K562 (cell line): Measurements from ENCODE around the gene HPS5. TPM values are rescaled to one million over a fixed set of nuclear protein-coding genes. Genes with fewer than 3 reads are reported as not detected.

Experiments
- ATAC-seq: fragments of 200-7000 bp; cut with Tn5 transposase; 3 replicates; pipeline ENCODE4 v1.9.1; 2020; ENCODE audit warnings: moderate library complexity
- BruUV-seq: library from RNA; stranded (reverse); fragments of 400-500 nt; replicated peaks from 2 replicates; lab custom pipeline; 2021; lab: Mats Ljungman, UMichigan
- CTCF ChIA-PET: fragments of 300-600 bp; formaldehyde crosslinking; extraction: SDS; loops from one replicate; lab custom pipeline; 2021; ENCODE audit warnings: low intra/inter-chr PET ratio; lab: Yijun Ruan, JAX
- POLR2A ChIA-PET: fragments of 300-600, 350-650 bp; sonication (Branson Sonifier 250); formaldehyde crosslinking; extraction: SDS; loops from one replicate; lab custom pipeline; 2021; ENCODE audit warnings: antibody characterized with exemption, inconsistent platforms; lab: Yijun Ruan, JAX
- DNase-seq, 4 experiments: peaks; one replicate each; pipeline versions ENCODE4 v3.0.0 to v3.0.0-alpha.2; 2011 to 2018; ENCODE audit warnings: low spot score in 3 of 4, mixed read lengths in 3 of 4; ENCODE audit errors: extremely low read depth in 1 of 4
- FAIRE-seq: peaks from 2 replicates; lab custom pipeline; 2011; peaks lifted over from hg19 to GRCh38; lab: Jason Lieb, UNC
- H2AFZ ChIP-seq: 2 replicates; pipeline ENCODE4 v1.6.0; 2011; ENCODE audit warnings: low read depth, low read length, control low read depth, inconsistent platforms
- H3K27ac ChIP-seq: fragments of 200-600 bp; 3 replicates; pipeline ENCODE4 v1.8.0; 2011; ENCODE audit warnings: low read depth, mild to moderate bottlenecking, control low read depth, inconsistent platforms, low read length, moderate library complexity, mixed read lengths; ENCODE audit errors: extremely low read depth
- H3K27me3 ChIP-seq, 2 experiments: fragments of 300-600 bp in 1 of 2; 2 replicates in 1 of 2; 3 replicates in 1 of 2; pipeline versions ENCODE4 v1.6.0 to v1.8.0; 2011; ENCODE audit warnings: inconsistent platforms in 2 of 2, low read length in 2 of 2, mild to moderate bottlenecking in 1 of 2, mixed read lengths in 1 of 2, moderate library complexity in 1 of 2; ENCODE audit not compliant: control insufficient read depth in 2 of 2, insufficient read depth in 2 of 2
- H3K36me3 ChIP-seq: fragments of 300-600 bp; 3 replicates; pipeline ENCODE4 v1.8.0; 2011; ENCODE audit warnings: mild to moderate bottlenecking, low read length, inconsistent platforms; ENCODE audit not compliant: control insufficient read depth, insufficient read depth
- H3K4me1 ChIP-seq, 2 experiments: fragments of 200-600 bp in 1 of 2; replicated peaks in 1 of 2; 2 replicates in 1 of 2; 3 replicates in 1 of 2; pipeline versions ENCODE4 v1.5.1 to v1.8.0; 2011; ENCODE audit warnings: inconsistent platforms in 2 of 2, low read length in 2 of 2, mild to moderate bottlenecking in 1 of 2, mixed read lengths in 1 of 2, moderate library complexity in 1 of 2; ENCODE audit not compliant: control insufficient read depth in 2 of 2, insufficient read depth in 2 of 2
- H3K4me2 ChIP-seq: 2 replicates; pipeline ENCODE4 v1.6.1; 2011; ENCODE audit warnings: low read length, control low read depth, inconsistent platforms, mixed read lengths; ENCODE audit not compliant: insufficient read depth
- H3K4me3 ChIP-seq: fragments of 200-600 bp; sonication (generic), shearing (Covaris generic); 2 replicates; pipeline ENCODE4 v1.5.1; 2016; ENCODE audit warnings: control low read depth, inconsistent platforms
- H3K79me2 ChIP-seq: fragments of 200-600 bp; 3 replicates; pipeline ENCODE4 v1.8.0; 2011; ENCODE audit warnings: low read length, inconsistent platforms; ENCODE audit not compliant: control insufficient read depth, insufficient read depth
- H3K9ac ChIP-seq, 2 experiments: 2 replicates each; pipeline versions ENCODE4 v1.6.0 to v1.6.1; 2011; ENCODE audit warnings: low read depth in 2 of 2, low read length in 2 of 2, control low read depth in 1 of 2, inconsistent platforms in 1 of 2, mild to moderate bottlenecking in 1 of 2, mixed read lengths in 1 of 2; ENCODE audit not compliant: insufficient read depth in 1 of 2
- H3K9me1 ChIP-seq: one replicate; pipeline ENCODE4 v1.6.0; 2011; ENCODE audit warnings: inconsistent platforms, mild to moderate bottlenecking, low read length, moderate library complexity; ENCODE audit not compliant: control insufficient read depth, insufficient read depth
- H3K9me3 ChIP-seq: replicated peaks from 2 replicates; pipeline ENCODE4 v1.5.1; 2011; ENCODE audit warnings: low read depth, low read length, inconsistent platforms; ENCODE audit not compliant: control insufficient read depth, insufficient read depth
- H4K20me1 ChIP-seq: replicated peaks from 2 replicates; pipeline ENCODE4 v1.6.1; 2011; ENCODE audit warnings: low read length, inconsistent platforms, mixed read lengths; ENCODE audit not compliant: control insufficient read depth, insufficient read depth
- KDM2B ChIP-seq: fragments of 250-450 bp; sonication (Bioruptor Pico); IDR thresholded peaks from 2 replicates; pipeline ENCODE4 v1.8.0; 2021; ENCODE audit warnings: mild to moderate bottlenecking, moderate library complexity
- MNT ChIP-seq, 2 experiments: fragments of 450-650 bp; conservative IDR thresholded peaks; 2 replicates each; pipeline ENCODE4 v1.6.1; 2017; ENCODE audit warnings: mild to moderate bottlenecking in 2 of 2, moderate library complexity in 2 of 2
- NEUROD1 ChIP-seq: fragments of 150-350 bp; IDR thresholded peaks from 2 replicates; pipeline ENCODE4 v1.6.1; 2014; ENCODE audit warnings: borderline replicate concordance, low read length, low read depth; ENCODE audit not compliant: partially characterized antibody
- RBFOX2 ChIP-seq: fragments of 200-400 bp; formaldehyde crosslinking; IDR thresholded peaks from 2 replicates; pipeline ENCODE4 v1.6.1; 2017; ENCODE audit warnings: low read depth, mild to moderate bottlenecking, low read length, moderate library complexity
- SMAD2 ChIP-seq: fragments of 150-350 bp; IDR thresholded peaks from 2 replicates; pipeline ENCODE4 v1.6.1; 2014; ENCODE audit warnings: low read depth, mild to moderate bottlenecking, low read length
- TEAD1 ChIP-seq, 2 experiments: fragments of 450-650 bp in 1 of 2; sonication (generic) in 1 of 2; formaldehyde crosslinking; IDR thresholded peaks; 2 replicates each; pipeline versions ENCODE4 v1.4.0 to v1.8.0; 2020 to 2022; ENCODE audit warnings: mild to moderate bottlenecking in 2 of 2, missing genetic modification reagents in 1 of 2
- ZBTB33 ChIP-seq: sonication (generic); formaldehyde crosslinking; IDR thresholded peaks from 2 replicates; pipeline ENCODE4 v1.8.1; 2023; ENCODE audit warnings: mild to moderate bottlenecking, missing genetic modification reagents
- ZNF512 ChIP-seq: IDR thresholded peaks from 2 replicates; pipeline ENCODE4 v1.6.1; 2016; ENCODE audit warnings: missing genetic modification characterization, missing compliant biosample characterization
- WGBS: fragments of 100-300 bp; shearing (Covaris generic); methylation state at CpG from one replicate; pipeline ENCODE4 v1.1.6; 2016; ENCODE audit warnings: low coverage, mixed read lengths; ENCODE audit not compliant: insufficient coverage; ENCODE audit errors: missing lambda C conversion rate; 5-methylcytosine and 5-hydroxymethylcytosine counted together
- in situ Hi-C: fragments of 300-500 bp; cut with MboI; formaldehyde crosslinking; loops from 4 replicates; pipeline ENCODE4 v1.15.0; 2018; ENCODE audit warnings: inconsistent platforms, mixed read lengths
- intact Hi-C: fragments of 100-400 bp; cut with micrococcal nuclease; formaldehyde crosslinking; loops from 2 replicates; pipeline ENCODE4 v1.14.2; 2022
- polyA plus RNA-seq, 8 experiments: library from polyadenylated mRNA; depleted of rRNA in 4 of 8; stranded (reverse) in 5 of 8; unstranded in 3 of 8; fragments of >200 nt; fragmentation: Nextera tagmentation in 2 of 8; fragmentation: Illumina TruSeq in 1 of 8; extraction: Ambion mirVana in 2 of 8; extraction: Trizol in 1 of 8; gene quantifications; 2 replicates each; pipeline versions ENCODE4 v1.2.1 to v1.2.3, GENCODE V29; 2011 to 2014; ENCODE audit warnings: inconsistent platforms in 1 of 8, missing spikeins in 1 of 8
- total RNA-seq, 7 experiments: library from RNA; depleted of rRNA in 6 of 7; stranded (reverse); fragments of >200 nt in 6 of 7; fragmentation: Illumina TruSeq in 2 of 7; extraction: Trizol in 2 of 7; gene quantifications; 2 replicates each; pipeline versions ENCODE4 v1.2.1 to v1.2.3, GENCODE V29; 2011 to 2021; ENCODE audit warnings: low replicate concordance in 1 of 7

The HPS5 gene
- total and polyA plus RNA-seq, 9 of the 15 experiments (the other 6 are each of a cell fraction or from before 2014, with no cell fraction given): 12.2 to 28.1 (median 16.8) TPM

GRCh38 chr11:18253778-18254338, 68.1 kb downstream of the HPS5 start:
- H3K79me2 ChIP-seq: no peaks in the 10 kb centered on the region
- in situ Hi-C loops: loop anchor here (10.0 kb wide), 1 partner anchor 401 kb away; no protein-coding TSS in a partner anchor
- no peak for DNase-seq
- TF ChIP-seq TEAD1 (CRISPR knock-in tag; IDR thresholded peaks at IDR 0.05): no peak
- TF ChIP-seq, all 486 proteins: peak for 0
- Histone ChIP-seq H3K27ac (no peak overlapping the region), H3K36me3 (no peaks in the 10 kb centered on the region), H4K20me1 (no peaks in the 10 kb centered on the region; the same call in 1 of the 2 replicates), H3K9ac (no peak overlapping the region), H3K9me3 (no peaks in the 10 kb centered on the region), H3K4me3 (no peak overlapping the region), H3K4me2 (no peak overlapping the region), H3K9me1 (no peaks in the 10 kb centered on the region), H3K4me1 (no peaks in the 10 kb centered on the region), H3K27me3 (peaks cover 30 to 45% of the 10 kb centered on the region in 2 experiments), H2AFZ (no peak overlapping the region)
- CTCF ChIA-PET: no interaction called here
- ATAC-seq (no peak), FAIRE-seq (no peak)
- BruUV-seq: no TSS peak
- 5% methylated on average over 10 of the region's 11 CpGs for WGBS
- intact Hi-C loops: no loop called here
- POLR2A ChIA-PET: no interaction called here

GRCh38 chr11:18253233-18253632, 68.7 kb downstream of the HPS5 start:
- ATAC-seq: no peak
- in situ Hi-C loops: loop anchor here (10.0 kb wide), 1 partner anchor 402 kb away; no protein-coding TSS in a partner anchor
- no TSS peak for BruUV-seq
- no peak overlapping the region for H3K4me2 ChIP-seq
- H3K27ac ChIP-seq: no peak overlapping the region
- no peaks in the 10 kb centered on the region for H3K9me1 ChIP-seq
- no peaks in the 10 kb centered on the region for H3K9me3 ChIP-seq
- CTCF ChIA-PET: no interaction called here
- H3K79me2 ChIP-seq: no peaks in the 10 kb centered on the region
- peaks cover 30 to 49% of the 10 kb centered on the region in 2 experiments for H3K27me3 ChIP-seq
- POLR2A ChIA-PET: interaction anchor here (0.6 kb wide), 1 partner anchor 14 kb away, joined by 3 read pairs; no protein-coding TSS in a partner anchor
- no peaks in the 10 kb centered on the region for H3K36me3 ChIP-seq
- no peak overlapping the region for H3K4me3 ChIP-seq
- no peak overlapping the region for H3K9ac ChIP-seq
- H4K20me1 ChIP-seq: no peaks in the 10 kb centered on the region; the same call in 1 of the 2 replicates
- intact Hi-C loops: no loop called here
- no peak for FAIRE-seq
- DNase-seq: no peak
- no peak overlapping the region for H2AFZ ChIP-seq
- no peaks in the 10 kb centered on the region for H3K4me1 ChIP-seq
- WGBS: 6% methylated on average over 3 of the region's 3 CpGs
- no peak for TF ChIP-seq SMAD2
- no peak for TF ChIP-seq KDM2B (CRISPR knock-in tag)
- TF ChIP-seq NEUROD1: no peak
- no peak for TF ChIP-seq ZNF512 (tag)
- no peak for TF ChIP-seq ZBTB33 (CRISPR knock-in tag)
- no peak for TF ChIP-seq RBFOX2
- TF ChIP-seq MNT (conservative IDR thresholded peaks at IDR 0.05): no peak
